Activated T-helper 1 cell treated with anti-CD3 and anti-CD28 coated beads, Interleukin-12 subunit alpha, Interleukin-12 subunit beta, Interleukin-2, Interleukin-4 antibody, amounts not matched to agents 30 ng/mL and 10 ng/mL and 1 ng/mL, durations not matched to agents 14 hours and 24 hours and 36 hours (primary cell): ENCODE data around the gene OPN4. TPM values are rescaled to one million over a fixed set of nuclear protein-coding genes. Genes with fewer than 3 reads are reported as not detected.

Experiments used
- DNase-seq: peaks from one replicate; pipeline ENCODE4 v3.0.0; 2021; ENCODE audit warnings: low spot score
- H3K27ac Mint-ChIP-seq: one replicate; pipeline ENCODE4 v1.8.0; 2021; ENCODE audit warnings: mild to moderate bottlenecking, mixed read lengths
- H3K27me3 Mint-ChIP-seq: one replicate; pipeline ENCODE4 v1.8.0; 2022; ENCODE audit warnings: mild to moderate bottlenecking, moderate library complexity, mixed read lengths; ENCODE audit not compliant: insufficient read depth
- H3K36me3 Mint-ChIP-seq: one replicate; pipeline ENCODE4 v1.8.0; 2021; ENCODE audit warnings: low read depth, mixed read lengths
- H3K4me1 Mint-ChIP-seq: one replicate; pipeline ENCODE4 v1.8.0; 2021; ENCODE audit warnings: low read depth, mixed read lengths
- H3K4me3 Mint-ChIP-seq: one replicate; pipeline ENCODE4 v1.8.0; 2021; ENCODE audit warnings: mild to moderate bottlenecking, moderate library complexity, mixed read lengths
- H3K9me3 Mint-ChIP-seq: one replicate; pipeline ENCODE4 v1.8.0; 2021; ENCODE audit warnings: mixed read lengths
- intact Hi-C: fragments of 100-400 bp; cut with micrococcal nuclease; formaldehyde crosslinking; loops from one replicate; pipeline ENCODE4 v1.15.1; 2024
- total RNA-seq: library from RNA; stranded (reverse); gene quantifications from 2 replicates; pipeline ENCODE4 v1.2.3, GENCODE V29; 2022

The OPN4 gene
- total RNA-seq, 1 donor from 2014 or later = not detected

DNA sequence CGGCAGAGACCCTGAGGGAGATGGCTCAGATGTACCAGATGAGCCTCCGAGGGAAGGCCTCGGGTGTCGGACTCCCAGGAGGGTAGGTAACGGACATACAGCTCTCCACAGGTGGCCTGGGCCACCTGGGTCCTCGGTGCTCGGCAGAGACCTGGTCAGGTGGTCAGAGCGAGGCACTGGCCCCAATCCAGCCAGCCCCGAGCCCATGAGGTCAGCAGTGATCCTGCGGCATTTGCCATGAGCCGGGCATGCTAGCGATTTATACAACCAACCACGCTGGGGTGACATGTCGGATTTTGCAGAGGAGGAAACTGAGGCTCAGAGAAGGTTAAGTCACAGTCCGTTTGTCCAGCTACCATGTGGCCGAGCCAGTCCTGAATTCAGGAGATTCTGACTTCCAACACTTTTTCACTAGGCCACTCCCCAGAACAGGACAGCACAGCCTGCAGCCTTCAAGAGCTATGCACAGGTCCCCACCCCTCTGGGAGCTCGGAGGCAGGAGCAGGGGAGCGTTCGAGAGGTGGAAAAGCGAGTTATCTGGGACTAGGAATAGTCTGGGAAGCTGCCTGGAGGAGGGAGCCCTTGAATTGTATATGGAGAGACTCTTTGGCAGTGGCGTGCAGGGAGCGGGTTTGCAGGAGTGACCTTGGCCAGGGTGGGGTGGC, 27.5 kb downstream of the OPN4 start:
- no peaks in the 10 kb centered on the region for H3K9me3 Mint-ChIP-seq
- no peak overlapping the region for H3K4me3 Mint-ChIP-seq
- no peaks in the 10 kb centered on the region for H3K4me1 Mint-ChIP-seq
- H3K27ac Mint-ChIP-seq = no peak overlapping the region
- intact Hi-C loops = no loop called here
- DNase-seq = no peak
- no peaks in the 10 kb centered on the region for H3K36me3 Mint-ChIP-seq
- peaks cover 2% of the 10 kb centered on the region for H3K27me3 Mint-ChIP-seq

DNA sequence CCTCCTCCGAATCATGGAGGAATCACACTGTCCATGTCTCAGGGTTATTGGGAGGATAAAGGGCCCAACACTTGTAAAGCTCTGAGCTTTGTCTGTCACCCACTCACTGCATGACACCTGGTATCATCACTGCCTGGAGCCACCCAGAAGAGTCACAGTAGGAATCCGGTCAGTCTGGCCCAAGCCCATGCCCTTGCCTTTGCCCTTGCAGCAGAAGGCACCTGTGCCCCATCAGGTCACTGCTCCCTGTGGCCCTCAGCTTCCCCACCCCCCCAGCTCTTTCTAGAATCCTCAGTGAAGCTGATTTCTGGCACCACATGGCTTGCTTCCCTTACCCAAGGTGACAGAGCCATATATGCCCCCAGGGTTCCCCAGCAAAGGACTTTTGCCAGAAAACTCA, 28.3 kb downstream of the OPN4 start:
- intact Hi-C loops = no loop called here
- Mint-ChIP-seq H3K27ac (no peak overlapping the region), H3K9me3 (no peaks in the 10 kb centered on the region), H3K4me3 (no peak overlapping the region), H3K4me1 (no peaks in the 10 kb centered on the region), H3K27me3 (peaks cover 2% of the 10 kb centered on the region), H3K36me3 (no peaks in the 10 kb centered on the region)
- no peak for DNase-seq

DNA sequence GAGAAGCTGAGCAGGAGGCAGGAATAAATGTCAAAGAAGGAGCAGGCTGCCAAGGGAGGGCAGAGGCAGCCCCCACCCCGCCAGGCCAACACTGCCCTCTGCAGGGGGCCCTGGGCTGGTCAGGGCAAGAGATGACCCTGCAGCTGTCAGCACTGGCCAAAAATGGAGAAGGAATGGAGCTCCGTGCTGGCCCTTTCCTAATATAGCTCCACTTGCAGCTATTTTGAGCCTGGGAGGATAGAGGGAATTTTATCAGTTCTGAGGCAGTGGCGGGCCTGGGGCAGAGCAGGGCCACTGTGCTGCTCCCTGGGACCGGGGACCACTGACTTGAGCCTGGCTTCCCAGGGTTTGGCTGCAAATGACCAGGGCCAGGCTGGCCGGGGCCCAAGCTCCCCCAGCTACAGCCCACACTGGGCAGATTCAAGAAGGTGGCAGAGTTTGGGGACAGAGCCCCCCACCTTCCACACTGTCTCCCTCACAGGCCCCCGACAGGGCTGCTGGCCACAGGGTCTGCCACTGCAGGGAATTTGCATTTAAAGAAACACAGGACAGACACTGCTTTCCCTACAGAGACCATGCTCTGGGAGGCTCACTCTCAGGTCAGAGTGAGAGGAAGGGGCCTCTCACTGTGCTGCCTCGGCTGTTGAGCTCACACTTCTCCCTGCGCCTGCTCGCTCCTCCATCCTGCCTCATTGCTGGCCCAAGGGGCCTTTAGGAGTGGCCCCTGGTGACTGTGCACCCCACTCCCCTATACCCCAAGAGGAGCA, 30.2 kb downstream of the OPN4 start:
- Mint-ChIP-seq H3K27ac (no peak overlapping the region), H3K27me3 (peaks cover 4% of the 10 kb centered on the region), H3K36me3 (no peaks in the 10 kb centered on the region), H3K4me3 (no peak overlapping the region), H3K4me1 (no peaks in the 10 kb centered on the region), H3K9me3 (no peaks in the 10 kb centered on the region)
- intact Hi-C loops = no loop called here
- no peak for DNase-seq

DNA sequence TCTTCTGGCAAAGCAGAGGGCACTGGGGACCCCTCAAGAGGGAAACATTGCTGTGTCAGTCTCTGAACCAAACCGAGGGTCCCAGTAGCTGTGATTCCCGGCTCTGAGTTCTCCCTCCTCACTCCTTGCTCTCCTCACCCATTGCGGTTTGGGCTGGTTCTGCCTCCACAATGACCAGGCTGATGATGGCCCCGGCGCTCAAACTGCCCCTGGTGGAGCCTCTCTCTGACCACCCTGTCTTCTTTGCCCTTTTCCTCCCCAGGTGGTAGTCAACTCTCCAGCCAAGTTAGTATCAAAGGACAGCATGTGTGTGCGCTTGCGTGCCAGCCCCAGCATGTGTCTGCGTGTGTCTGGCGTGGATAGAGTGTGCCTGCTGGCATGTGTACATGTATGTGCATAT, 31.1 kb downstream of the OPN4 start:
- Mint-ChIP-seq H3K36me3 (no peaks in the 10 kb centered on the region), H3K4me3 (no peak overlapping the region), H3K27ac (no peak overlapping the region), H3K4me1 (no peaks in the 10 kb centered on the region), H3K9me3 (no peaks in the 10 kb centered on the region), H3K27me3 (peaks cover 9% of the 10 kb centered on the region)
- intact Hi-C loops = no loop called here
- DNase-seq = no peak

DNA sequence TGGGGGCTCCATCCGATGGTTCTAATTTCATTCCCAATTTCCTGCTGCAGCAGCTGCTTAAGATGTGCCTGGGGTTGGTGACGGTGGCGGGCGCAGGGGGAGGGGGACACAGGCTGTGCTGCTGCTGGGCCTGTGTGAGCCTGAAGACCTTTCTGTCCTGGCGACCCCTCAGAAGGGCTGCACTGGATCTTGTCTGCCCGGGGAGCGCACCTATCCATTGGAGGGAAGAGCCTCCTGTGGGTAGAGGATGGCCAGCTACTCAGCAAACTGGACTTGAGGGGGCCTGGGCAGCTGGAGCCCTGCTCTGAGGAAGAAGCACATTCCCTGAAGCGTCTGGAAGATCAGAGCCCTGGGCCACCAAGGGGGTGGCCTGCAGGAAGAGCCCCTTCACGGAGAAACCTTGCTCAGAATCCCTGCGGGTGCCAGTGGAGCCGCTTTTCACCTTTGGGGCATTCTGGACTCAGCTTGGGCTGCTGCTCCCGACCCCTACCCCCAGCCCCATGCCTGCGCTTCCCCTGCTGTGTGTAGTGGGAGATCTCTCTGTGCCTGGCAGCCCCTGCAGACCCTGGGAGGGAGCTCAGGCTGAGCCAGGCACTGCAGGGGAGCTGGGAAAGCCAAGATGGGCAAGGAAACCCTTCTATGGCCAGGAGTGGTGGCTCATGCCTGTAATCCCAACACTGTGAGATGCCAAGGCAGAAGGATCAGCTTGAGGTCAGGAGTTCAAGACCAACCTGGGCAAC, 31.7 kb downstream of the OPN4 start:
- DNase-seq = no peak
- peaks cover 9% of the 10 kb centered on the region for H3K27me3 Mint-ChIP-seq
- intact Hi-C loops = no loop called here
- no peaks in the 10 kb centered on the region for H3K4me1 Mint-ChIP-seq
- H3K9me3 Mint-ChIP-seq = no peaks in the 10 kb centered on the region
- no peak overlapping the region for H3K27ac Mint-ChIP-seq
- H3K4me3 Mint-ChIP-seq = no peak overlapping the region
- H3K36me3 Mint-ChIP-seq = no peaks in the 10 kb centered on the region

DNA sequence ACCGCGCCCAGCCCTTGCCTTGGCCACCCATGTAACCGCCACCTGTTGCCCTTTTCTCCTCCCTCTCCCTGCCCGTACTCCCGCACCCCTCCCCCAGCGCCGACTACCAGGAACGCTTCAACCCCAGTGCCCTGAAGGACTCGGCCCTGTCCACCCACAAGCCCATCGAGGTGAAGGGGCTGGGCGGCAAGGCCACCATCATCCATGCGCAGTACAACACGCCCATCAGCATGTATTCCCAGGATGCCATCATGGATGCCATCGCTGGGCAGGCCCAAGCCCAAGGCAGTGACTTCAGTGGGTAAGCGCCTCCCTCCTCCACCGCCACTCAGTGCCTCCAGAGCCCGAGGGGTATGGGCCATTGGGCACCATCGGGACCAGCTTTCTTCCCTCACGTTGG, 32.6 kb downstream of the OPN4 start:
- no peaks in the 10 kb centered on the region for H3K4me1 Mint-ChIP-seq
- DNase-seq = no peak
- no peaks in the 10 kb centered on the region for H3K9me3 Mint-ChIP-seq
- peaks cover 9% of the 10 kb centered on the region for H3K27me3 Mint-ChIP-seq
- H3K36me3 Mint-ChIP-seq = no peaks in the 10 kb centered on the region
- H3K4me3 Mint-ChIP-seq = no peak overlapping the region
- H3K27ac Mint-ChIP-seq = no peak overlapping the region
- intact Hi-C loops = no loop called here

DNA sequence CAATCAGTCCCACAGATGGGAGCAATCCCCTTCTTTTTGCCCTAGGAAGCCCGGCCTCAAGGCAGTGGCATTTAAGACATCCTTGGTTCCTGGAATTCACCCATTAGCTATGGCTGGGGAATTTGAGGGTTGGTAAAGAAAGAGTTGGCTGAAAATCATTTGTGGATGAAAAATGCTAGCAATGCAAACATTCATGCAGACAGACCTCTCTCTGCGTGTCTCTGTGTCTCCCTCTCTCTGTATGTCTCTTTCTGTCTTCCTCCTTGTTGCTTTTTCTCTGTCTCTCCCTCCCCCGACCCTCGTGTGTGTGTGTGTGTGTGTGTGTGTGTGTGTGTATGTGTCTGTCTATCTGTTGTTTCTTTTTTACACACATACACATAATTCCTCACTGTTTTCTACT, 33.4 kb downstream of the OPN4 start:
- no peaks in the 10 kb centered on the region for H3K4me1 Mint-ChIP-seq
- H3K27me3 Mint-ChIP-seq = peaks cover 9% of the 10 kb centered on the region
- H3K36me3 Mint-ChIP-seq = no peaks in the 10 kb centered on the region
- no peak overlapping the region for H3K4me3 Mint-ChIP-seq
- H3K27ac Mint-ChIP-seq = no peak overlapping the region
- no peaks in the 10 kb centered on the region for H3K9me3 Mint-ChIP-seq
- intact Hi-C loops = loop anchor here (1.0 to 2.0 kb wide), 3 partner anchors 212 to 279 kb away; no protein-coding TSS in a partner anchor
- no peak for DNase-seq

DNA sequence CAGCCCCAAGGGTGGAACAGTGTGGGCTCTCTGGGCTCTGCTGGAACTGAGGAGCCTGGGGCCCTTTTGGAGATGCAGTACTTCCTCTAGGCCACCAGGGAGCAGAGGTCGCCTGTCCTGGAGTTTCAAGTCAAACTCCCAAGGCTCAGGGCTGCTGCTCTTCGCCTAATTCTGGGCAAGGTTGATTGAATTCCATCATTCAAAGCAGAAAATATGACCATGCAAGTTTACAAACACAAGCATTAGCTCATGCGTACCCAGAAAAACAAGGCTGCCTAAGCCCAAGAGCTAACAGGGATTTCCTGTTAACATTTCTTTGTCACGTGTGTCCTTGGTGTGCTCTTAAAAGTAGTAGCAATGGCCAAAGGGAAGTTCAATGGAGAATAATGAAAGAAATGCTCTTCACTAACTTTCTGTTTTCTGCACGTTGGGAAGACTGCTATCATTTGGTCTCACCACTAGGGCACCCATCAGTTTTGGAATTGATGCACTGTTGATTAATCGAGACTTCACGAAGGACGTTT, 34.1 kb downstream of the OPN4 start:
- no peak overlapping the region for H3K27ac Mint-ChIP-seq
- no peaks in the 10 kb centered on the region for H3K36me3 Mint-ChIP-seq
- DNase-seq = peak; percentile 28
- peaks cover 9% of the 10 kb centered on the region for H3K27me3 Mint-ChIP-seq
- H3K9me3 Mint-ChIP-seq = no peaks in the 10 kb centered on the region
- H3K4me1 Mint-ChIP-seq = no peaks in the 10 kb centered on the region
- H3K4me3 Mint-ChIP-seq = no peak overlapping the region
- intact Hi-C loops = loop anchor here (1.0 to 2.0 kb wide), 3 partner anchors 211 to 278 kb away; no protein-coding TSS in a partner anchor

DNA sequence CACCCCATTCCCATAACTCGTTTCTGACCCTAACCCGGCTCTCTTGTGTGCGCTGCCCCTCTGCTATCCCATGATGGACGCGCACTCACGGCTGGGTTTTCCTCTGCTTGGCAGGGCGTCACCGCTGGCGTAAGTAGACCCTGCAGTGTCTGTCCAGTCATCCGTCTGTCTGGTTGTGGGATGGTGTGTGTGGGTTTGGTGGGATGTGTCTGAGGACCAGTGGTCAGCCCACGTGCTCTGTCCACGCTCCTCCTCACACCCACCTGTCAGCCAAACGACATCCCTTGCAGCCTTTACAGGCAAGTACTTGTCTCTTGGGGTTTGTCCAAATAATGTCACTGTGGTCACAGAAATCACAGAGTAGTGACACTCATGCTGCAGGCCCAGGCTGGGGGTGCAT, 34.8 kb downstream of the OPN4 start:
- Mint-ChIP-seq H3K27ac (no peak overlapping the region), H3K4me1 (no peaks in the 10 kb centered on the region), H3K4me3 (no peak overlapping the region), H3K9me3 (no peaks in the 10 kb centered on the region), H3K36me3 (no peaks in the 10 kb centered on the region), H3K27me3 (peaks cover 9% of the 10 kb centered on the region)
- intact Hi-C loops = loop anchor here (2.0 kb wide), 1 partner anchor 278 kb away; no protein-coding TSS in a partner anchor
- DNase-seq = no peak

DNA sequence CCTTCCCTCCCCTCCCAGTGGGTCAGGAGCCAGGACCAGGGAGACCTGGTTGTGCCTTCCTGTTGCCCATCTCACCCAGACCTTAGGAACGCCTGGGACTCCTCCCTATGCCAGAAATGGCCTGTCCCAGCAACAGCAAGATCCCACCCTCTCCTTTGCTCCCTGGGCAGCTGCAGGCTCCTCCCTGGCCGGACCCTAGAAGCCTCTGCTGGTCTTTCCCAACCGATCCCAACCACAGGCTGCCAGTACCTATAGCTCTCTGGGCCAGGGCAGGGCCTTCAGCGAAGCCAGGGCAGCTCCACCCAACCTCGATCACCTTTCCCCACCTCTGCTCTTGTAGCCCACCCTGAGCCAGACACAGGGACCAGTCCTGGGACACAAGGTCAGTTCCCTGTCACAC, 35.9 kb downstream of the OPN4 start:
- H3K4me3 Mint-ChIP-seq = no peak overlapping the region
- H3K9me3 Mint-ChIP-seq = no peaks in the 10 kb centered on the region
- H3K4me1 Mint-ChIP-seq = no peaks in the 10 kb centered on the region
- no peaks in the 10 kb centered on the region for H3K36me3 Mint-ChIP-seq
- intact Hi-C loops = no loop called here
- no peak for DNase-seq
- no peak overlapping the region for H3K27ac Mint-ChIP-seq
- peaks cover 9% of the 10 kb centered on the region for H3K27me3 Mint-ChIP-seq

DNA sequence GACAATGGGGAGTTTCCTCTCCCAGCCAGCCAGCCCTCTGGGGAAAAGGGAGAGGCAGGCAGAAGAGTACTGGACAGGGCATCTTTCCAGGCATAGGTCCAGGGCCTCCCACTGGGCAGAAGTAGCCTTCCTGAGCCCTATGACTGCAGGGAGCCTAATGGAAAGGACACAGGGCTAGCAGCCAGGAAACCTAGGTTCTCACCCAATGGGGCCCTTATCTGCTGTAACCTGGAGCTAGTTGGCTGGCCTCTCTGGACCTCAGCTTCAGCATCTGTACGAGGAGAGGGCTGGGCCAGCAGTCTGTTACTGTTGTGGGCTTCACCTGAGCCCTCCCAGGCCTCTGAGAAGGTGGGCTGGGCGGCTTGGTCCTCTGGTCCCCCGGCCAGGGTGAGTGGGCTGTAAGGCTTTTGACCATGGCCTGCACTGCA, 36.3 kb downstream of the OPN4 start:
- H3K4me1 Mint-ChIP-seq = no peaks in the 10 kb centered on the region

DNA sequence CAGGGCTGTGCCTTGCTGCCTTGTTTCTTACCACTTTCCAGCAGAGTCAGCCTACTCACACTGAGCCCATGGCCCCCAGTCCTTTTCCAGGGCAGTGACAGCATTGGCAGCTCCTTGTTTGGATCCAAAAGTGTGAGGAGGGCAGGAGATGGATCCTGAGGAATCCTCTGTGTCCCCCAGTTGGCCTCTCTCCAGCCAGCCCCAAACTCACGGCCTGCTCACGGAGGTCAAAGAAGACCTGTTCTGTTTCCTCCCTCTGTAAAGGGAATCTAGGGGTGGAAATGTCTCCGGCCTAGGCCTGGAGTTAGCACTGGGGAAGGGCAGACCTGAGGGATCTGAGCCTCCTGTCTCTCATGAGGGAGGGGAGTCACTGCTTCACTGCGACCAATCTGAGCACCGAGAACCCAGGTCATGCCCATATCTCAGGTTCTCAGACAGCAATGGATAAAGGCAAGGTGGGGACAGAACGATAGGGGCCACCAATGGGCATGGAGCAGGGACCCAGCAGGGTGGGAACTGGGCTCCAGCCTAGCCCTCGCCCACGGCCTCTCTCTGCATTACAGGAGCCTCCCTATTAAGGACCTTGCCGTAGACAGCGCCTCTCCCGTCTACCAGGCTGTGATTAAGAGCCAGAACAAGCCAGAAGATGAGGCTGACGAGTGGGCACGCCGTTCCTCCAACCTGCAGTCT, 37.1 kb downstream of the OPN4 start:
- no peaks in the 10 kb centered on the region for H3K36me3 Mint-ChIP-seq
- no peak overlapping the region for H3K4me3 Mint-ChIP-seq
- H3K27me3 Mint-ChIP-seq = peaks cover 14% of the 10 kb centered on the region
- intact Hi-C loops = no loop called here
- H3K27ac Mint-ChIP-seq = no peak overlapping the region
- no peaks in the 10 kb centered on the region for H3K9me3 Mint-ChIP-seq
- no peak for DNase-seq
- H3K4me1 Mint-ChIP-seq = no peaks in the 10 kb centered on the region

More for the DNA sequence above, 36.3 kb downstream of the OPN4 start:
- Mint-ChIP-seq H3K27ac (no peak overlapping the region), H3K36me3 (no peaks in the 10 kb centered on the region), H3K27me3 (peaks cover 9% of the 10 kb centered on the region), H3K9me3 (no peaks in the 10 kb centered on the region), H3K4me3 (no peak overlapping the region)
- intact Hi-C loops = no loop called here
- DNase-seq = no peak
